HG02885 (cell line): ENCODE measurements around the gene SNX33.

Experiments
- ATAC-seq: cut with Tn5 transposase; IDR thresholded peaks from one replicate; pipeline ENCODE4 v1.9.1; 2021; ENCODE audit warnings: mild to moderate bottlenecking; ENCODE audit not compliant: unreplicated experiment, poor library complexity

Gene SNX33

DNA sequence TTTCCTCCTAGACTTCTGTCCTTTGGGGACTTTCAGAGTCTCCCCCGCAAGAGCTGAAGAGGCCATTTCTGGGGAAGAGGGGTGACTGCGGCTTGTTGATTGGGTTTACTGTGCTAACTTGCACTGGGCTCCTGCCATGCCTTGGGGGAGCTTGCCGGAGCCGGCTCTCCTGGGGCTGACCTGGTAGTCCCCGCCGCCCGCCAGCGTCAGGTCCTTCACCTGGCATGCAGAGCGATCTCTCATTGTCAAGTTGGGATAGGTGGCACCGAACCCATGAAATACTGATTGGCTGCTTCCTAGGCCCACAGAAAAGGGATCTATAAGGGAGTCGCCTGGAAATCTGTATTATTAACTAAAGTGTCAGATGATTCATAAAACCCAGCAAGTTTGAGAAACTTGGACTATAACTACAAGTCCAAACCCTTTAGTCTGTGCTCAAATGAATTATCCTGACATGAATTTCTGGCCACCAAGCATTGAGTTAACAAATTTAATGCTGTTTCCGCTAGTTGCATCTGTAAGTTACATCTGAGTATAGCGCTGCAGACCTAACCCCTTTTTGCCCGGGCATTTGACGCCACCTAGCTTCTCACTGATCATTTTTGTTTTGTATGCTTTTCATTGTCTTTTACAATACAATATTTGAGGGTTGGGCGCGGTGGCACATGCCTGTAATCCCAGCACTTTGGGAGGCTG, 7.1 kb upstream of the SNX33 start:
- peak; percentile 39 for ATAC-seq

DNA sequence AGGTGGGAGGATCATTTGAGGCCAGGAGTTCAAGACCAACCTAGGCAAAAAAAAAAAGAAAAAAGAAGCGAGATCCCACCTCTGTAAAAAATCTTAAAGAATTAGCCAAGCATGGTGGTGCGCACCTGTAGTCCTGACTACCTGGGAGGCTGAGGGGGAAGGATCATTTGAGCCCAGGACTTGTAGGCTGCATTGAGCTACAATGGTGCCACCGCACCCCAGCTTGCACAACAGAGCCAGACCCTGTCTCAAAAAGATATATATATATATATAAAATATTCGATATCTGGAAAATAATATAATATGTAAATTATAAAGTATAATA, 6.6 kb upstream of the SNX33 start:
- no peak for ATAC-seq

DNA sequence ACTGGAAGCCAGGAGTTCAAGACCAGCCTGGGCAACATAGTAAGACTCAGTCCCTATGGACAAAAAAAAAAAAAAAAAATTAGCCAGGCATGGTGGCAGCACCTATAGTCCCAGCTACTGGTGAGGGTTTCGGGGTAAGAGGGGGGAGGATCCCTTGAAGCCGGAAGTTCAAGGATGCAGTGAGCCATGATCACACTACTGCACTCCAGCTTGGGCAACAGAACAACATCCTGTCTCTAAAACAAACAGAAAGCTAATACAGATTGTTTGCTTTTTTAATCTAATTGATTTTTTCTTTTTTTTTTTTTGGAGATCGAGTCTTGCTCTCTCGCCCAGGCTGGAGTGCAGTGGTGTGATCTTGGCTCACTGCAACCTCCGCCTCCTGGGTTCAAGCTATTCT, 6.1 kb upstream of the SNX33 start:
- ATAC-seq: no peak

DNA sequence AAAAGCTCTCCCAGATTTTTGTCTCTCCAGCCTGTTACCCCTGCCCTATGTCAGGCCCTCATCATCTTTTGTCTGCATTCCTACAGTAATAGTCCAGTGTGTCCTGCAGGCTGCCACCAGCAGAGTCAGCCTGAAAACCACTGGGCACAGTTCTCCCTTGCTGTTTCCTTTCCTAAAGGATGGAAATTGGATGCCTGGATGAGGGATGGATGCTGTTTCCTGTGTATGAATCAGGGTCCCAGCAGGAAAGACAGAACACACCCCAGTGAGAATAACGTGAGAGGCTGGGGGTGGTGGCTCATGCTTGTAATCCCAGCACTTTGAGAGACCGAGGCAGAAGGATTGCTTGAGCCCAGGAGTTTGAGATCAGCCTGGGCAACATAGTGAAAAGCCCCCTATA, 3.3 kb upstream of the SNX33 start:
- ATAC-seq: no peak

DNA sequence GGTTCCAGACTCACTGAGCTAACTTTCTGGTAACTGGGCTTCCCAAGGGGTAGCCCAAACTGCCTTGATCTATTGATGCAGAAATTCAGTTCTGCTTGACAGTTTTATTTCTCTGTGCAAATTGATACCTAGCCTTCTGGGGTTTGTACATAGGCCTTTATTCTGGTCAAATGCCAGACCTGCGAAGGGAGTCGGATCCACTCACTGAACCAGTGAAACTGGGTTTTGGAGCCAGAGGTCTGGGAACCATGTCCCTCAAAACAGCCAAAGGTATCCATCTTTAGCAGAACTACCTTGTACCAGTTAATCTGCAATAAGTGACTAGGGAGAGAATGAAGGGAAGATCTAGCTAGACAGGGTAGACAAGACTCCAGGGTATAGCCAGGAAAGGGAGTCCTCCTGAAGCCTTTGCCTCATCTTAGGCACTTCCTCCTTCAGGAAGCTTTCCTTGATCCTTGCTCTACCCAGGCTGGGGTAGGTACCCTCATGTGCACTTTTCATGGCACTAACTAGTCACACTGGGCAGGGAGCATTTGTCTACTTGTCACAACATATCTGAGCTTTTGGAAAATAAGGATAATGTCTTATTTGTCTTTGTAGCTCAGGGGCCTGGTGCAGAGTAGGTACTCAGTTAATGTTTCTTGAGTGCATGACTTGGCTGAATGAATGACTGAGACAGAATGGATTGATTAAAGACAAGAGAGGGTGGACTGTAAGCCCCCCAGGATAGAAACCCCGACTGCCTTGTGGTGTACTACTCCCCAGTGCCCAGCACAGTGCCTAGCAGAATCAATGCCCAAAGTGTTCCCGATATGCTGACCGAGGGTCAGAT, 1.4 kb upstream of the SNX33 start:
- ATAC-seq: no peak

DNA sequence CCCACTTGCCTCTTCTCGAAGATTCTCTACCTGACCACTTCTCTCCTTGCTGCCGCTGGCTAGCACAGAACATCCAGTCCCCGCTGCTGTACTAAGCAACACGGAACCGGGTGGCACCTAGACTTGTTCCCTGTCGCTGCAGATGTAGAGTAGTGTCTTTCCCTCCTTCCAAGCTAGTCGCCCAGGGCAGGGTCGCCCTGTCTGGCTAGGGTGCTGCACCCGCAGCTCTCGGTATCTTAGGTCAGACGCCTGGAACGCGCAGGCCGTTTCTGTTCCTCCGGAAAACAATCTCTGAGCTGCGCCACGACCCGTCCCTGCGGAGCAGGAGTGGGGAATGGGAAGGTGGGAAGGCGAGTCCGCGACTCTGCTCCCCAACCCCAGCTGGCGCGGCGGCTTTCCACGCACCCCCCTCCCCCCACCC, 758 bp upstream of the SNX33 start:
- no peak for ATAC-seq

DNA sequence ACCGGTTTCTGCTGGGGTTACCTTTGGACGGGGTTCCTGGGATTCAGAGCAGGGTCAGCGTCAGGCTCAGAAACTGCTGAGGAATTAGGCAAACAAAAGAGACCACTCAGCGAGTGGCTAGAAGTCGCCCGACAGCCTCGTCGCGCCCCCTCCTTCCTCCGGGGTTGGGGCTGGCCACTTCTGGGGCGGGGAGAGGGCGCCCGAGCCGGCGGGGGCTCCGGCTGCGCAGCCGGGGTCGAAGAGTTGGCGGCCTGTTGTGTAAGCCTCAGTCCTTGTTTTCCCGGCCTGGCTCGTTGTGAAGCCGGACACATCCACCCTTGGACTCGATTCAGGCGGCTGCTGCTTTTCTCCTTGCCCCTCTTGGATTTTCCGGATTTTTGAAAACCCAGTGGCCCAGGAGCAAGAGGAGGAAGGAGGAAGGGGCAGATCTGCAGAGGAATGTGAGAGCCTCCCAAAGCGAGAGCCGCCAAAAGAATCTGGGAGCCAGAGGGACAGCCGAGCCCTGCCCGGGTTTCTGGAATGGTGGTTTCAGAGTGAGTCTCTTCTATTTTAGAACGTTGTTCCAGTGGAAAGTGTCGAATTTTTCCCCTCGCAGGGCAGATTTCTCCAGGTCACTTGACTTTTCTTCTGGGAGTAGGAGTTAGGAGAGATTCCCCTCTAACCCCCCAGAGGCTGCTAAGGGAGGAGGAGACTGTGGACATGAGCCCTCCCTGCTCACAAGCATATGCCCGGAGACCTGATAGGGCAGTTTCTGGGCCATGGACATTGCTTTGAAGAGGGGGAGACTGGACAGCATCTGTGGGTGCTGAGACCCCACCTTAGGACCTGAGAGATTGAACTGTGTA, 666 bp downstream of the SNX33 start:
- no peak for ATAC-seq

DNA sequence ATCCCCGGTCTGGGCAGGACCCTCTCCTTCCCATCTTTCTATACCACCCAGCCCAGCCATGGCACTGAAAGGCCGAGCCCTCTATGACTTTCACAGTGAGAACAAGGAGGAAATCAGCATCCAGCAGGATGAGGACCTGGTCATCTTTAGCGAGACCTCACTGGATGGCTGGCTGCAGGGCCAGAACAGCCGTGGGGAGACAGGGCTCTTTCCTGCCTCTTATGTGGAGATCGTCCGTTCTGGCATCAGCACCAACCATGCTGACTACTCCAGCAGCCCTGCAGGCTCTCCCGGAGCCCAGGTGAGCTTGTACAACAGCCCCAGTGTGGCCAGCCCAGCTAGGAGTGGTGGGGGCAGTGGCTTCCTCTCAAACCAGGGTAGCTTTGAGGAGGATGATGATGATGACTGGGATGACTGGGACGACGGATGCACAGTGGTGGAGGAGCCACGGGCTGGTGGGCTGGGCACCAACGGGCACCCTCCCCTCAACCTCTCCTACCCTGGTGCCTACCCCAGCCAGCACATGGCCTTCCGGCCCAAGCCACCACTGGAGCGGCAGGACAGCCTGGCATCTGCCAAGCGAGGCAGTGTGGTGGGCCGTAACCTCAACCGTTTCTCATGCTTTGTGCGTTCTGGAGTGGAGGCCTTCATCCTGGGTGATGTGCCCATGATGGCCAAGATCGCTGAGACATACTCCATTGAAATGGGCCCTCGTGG, 1.5 kb downstream of the SNX33 start:
- ATAC-seq: no peak

DNA sequence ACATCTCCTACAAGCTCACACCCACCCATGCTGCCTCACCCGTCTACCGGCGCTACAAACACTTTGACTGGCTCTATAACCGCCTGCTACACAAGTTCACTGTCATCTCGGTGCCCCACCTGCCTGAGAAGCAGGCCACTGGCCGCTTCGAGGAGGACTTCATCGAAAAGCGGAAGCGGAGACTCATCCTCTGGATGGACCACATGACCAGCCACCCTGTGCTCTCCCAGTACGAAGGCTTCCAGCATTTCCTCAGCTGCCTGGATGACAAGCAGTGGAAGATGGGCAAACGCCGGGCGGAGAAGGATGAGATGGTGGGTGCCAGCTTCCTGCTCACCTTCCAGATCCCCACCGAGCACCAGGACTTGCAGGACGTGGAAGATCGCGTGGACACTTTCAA, 2.1 kb downstream of the SNX33 start:
- no peak for ATAC-seq

DNA sequence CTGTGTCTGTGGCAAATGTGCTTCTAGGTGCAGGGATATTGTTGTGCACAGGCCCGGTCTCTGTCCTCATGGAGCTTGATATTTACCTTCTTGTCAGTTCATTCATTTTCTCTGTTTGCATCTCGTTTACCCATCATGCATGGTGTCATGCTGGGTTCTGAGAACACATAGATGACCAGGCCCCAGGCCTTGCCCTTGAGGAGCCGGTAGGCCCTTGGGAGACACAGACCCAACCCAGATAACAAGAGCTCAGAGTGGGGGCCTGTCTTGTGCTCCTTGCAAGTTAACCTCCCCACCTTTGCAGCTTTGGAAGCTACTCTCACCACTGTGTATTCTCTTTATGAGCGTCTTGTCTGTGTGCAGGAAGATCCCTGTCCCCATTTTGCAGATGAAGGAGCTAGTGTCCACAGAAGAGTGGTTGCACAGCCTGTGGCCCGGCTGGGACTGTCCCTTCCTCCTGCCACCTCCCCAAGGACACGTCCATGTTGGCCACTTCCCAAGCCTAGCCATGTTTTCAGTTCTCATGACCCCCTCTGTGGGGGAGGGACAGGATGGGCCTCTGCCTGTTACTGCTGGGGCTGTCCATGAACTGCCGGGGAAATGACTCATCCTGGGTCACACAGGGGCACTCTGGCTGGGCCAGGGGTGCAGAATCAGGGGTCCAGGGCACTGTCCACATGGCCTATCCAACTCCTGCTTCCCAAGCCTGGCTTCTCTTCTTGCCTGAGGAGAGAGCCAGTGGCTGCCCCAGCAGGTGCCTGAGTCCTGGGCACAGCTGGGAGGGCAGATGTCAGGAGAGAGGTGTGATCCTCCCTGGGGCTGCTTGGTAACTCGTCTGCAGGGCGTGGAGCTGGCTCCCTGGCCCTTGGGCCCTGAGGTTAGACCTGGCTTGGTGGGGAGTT, 3.4 kb downstream of the SNX33 start:
- no peak for ATAC-seq

DNA sequence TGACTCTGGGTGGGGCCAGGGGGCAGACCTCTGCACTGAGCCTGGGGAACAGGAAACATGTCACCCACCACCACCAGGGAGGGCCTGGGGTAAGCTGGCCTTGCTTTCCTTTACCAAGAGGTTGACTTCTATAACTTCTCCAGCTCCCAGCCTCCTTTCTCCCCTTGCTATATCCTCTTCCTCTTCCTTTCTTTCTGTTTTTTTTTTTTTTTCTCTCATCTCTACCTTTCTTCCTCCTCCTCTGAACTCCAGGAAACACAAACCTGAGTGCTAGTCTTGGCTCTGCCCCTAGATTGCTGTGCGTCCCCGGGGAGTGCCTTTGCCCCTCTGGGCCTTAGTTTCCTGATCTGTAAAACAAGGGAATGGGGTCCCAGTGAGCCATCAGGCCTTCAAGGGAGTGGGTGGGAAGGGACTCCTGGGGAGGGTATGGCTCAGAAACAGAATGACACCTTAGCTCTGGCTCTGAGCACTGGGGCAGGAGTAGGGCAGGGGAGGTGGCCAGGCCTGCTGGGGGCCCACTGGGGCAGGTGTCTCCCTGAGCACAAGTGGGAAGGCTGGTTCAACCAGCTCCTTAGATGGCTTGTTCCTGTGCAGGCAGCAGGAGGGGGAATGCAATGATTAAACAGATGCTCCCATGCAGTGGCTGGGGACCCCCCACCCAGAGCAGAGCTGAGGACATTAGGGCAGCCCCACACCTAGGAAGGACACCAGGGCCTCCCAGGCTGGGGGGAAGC, 4.3 kb downstream of the SNX33 start:
- no peak for ATAC-seq

DNA sequence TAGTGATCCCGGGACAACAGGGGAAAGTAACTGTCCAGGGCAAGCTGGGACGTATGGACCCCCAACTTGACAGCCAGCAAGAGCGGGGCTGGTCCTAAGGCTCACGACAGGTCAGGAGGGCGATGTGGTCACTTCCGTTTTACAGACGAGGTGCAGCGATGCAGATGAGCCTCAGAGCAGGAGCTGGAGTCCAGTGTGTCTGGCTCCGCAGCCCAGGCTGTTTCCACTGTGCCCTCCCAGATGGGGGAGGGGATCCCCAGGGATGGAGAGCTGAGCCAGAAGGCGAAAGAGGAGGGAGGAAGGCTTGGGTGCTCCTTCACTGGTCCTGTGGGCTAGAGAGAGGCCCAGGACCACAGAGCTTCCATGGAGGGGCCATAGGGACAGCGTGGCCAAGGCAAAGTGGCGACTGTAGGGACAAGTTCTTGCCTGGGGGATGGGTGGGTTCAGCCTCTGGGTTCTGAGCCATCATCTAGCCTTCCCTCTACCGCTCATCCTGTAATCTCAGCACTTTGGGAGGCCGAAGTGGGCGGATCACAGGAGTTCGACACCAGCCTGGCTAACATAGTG, 5.7 kb downstream of the SNX33 start:
- ATAC-seq: no peak

DNA sequence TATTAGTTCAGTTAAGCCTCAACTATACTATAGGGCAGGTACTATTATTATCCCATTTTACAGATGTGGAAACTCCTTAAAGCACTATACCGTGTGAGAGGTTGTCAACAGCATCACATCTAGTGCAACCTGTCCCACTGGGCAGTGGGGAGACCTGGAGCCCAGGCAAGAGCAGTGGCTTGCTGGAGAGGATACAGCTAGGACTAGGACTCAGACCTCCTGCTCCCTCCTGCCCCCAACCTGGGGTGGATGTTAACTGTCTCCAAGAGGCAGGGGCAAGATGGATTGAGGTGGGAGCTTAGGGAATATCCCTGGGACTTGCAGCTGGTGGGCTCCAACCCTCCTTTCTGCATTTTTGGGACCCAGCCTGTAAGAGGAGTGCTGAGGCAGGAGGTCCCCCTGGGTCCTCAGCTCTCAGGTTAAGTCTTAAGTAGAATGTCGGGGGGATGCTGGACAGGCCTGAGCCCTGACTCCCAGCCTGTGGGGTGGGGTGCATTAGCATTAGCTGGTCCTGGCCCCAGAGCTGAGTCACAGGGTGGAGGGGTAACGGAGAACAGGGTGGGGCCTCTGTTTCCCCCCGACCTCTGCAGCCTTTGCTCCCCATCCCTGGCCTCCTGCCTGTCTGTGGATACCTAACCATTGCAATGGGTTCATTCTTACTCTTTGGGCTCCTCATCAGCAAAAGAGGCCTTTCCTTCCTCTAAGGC, 6.6 kb downstream of the SNX33 start:
- no peak for ATAC-seq

DNA sequence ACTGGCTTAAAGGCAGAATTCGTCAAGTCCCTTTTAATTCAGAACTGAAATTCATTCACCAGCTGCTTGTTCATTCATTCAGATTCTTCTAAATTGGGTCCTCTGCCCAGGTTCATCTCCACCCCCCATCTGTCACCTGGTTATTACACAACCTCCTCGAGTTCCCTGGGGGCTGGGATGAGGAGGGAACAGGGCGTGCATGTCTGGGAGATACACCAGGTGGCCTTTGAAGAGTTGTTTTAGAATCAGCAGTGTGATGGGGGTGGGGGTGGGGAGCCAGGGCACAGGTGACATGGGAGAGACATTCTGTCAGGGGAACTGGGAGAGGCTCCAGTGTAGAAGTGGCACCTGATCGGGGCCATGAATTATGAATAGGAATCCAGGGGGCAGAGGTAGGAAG, 8.2 kb downstream of the SNX33 start:
- ATAC-seq: no peak

DNA sequence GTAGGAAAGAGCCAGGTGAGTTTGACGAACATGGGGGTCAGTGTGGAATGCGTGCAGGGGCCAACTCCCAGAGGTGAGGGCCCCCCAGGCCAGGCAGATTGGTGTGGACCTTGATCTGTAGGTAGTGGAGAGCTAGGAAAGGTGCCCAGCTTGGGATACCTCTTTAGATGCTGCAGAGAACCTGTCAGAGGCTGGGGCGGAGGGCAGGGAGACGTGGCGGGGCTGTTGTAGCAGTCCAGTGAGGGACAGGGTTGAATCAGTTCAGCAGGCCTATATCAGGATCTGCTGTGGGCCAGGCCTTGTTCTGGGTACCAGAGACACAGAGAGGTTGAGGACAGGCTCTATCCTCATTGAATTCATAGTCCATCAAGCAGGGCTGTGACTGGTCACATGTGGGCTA, 8.6 kb downstream of the SNX33 start:
- ATAC-seq: no peak

DNA sequence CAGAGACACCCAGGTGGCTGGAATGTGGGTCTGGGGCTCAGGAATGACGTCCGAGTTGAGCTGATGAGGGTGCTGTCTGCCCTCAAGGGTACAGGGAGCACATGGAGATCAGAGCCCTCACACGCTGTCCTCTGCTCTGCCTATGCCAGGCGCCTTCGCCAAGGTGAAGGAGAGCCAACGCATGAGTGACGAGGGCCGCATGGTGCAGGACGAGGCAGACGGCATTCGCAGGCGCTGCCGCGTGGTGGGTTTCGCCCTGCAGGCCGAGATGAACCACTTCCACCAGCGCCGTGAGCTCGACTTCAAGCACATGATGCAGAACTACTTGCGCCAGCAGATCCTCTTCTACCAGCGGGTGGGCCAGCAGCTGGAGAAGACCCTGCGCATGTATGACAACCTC, 9.1 kb downstream of the SNX33 start:
- ATAC-seq: no peak

DNA sequence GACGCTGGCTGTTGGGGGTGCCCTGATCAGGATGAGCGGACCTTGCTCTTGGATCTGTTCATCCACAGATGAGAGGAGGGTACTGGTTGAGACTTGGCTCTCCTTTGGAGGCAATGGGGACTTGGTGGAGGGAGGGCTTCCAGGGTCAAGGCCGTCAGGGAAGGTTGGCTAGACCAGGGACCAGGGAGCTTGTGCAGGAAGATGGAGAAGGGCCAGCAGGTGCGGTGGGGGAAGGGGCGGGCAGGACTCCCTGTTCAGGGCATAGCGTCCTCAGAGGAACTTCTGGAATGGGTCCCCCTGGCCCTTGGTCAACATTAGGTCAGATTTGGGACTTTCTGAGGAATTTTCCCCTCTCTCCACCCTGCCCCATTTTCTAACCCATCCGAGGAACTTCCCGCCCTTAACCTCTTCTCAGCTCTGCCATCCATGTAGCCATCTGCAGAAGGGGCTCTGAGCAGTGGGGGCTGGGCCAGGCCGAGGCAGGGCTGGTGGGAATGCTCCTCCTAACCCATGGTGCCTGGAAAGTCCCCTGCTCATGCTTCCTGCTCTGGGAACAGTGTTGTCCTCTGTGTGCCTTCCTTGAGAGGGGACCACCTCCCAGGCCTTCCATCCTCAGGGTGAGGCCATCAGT, 11.5 kb downstream of the SNX33 start:
- ATAC-seq: no peak
